Stimulated activated CD8-positive, alpha-beta memory T cell treated with anti-CD3 and anti-CD28 coated beads, Interleukin-12 subunit alpha, Interleukin-12 subunit beta, amount 100 ng/mL, for 24 hours (primary cell): Measurements from ENCODE around the gene ULK3.

Experiments used
- DNase-seq: peaks from one replicate; pipeline ENCODE4 v3.0.0-alpha.2; 2020; ENCODE audit errors: extremely low read depth

Gene ULK3

GRCh38 chr15:74840851-74841775 is 1.8 kb downstream of the ULK3 start:
- DNase-seq = no peak

- DNase-seq = no peak
Observed at GRCh38 chr15:74839526-74840395, 3.2 kb downstream of the ULK3 start.

GRCh38 chr15:74838746-74839525 is 4.0 kb downstream of the ULK3 start:
- no peak for DNase-seq

GRCh38 chr15:74838137-74838516 is 4.8 kb downstream of the ULK3 start:
- no peak for DNase-seq

- no peak for DNase-seq
Observed at GRCh38 chr15:74837482-74838136, 5.3 kb downstream of the ULK3 start.

- DNase-seq = no peak
Observed at GRCh38 chr15:74836846-74837245, 6.1 kb downstream of the ULK3 start.

GRCh38 chr15:74835312-74835823 is 7.6 kb downstream of the ULK3 start:
- no peak for DNase-seq

GRCh38 chr15:74833376-74834107 is 9.4 kb downstream of the ULK3 start:
- no peak for DNase-seq

GRCh38 chr15:74832826-74833225 is 10.1 kb downstream of the ULK3 start:
- DNase-seq = no peak

- DNase-seq = no peak
Observed at GRCh38 chr15:74831813-74832495, 11.0 kb downstream of the ULK3 start.

GRCh38 chr15:74830868-74831267 is 12.1 kb downstream of the ULK3 start:
- no peak for DNase-seq

GRCh38 chr15:74829991-74830390 is 13.0 kb downstream of the ULK3 start:
- no peak for DNase-seq

GRCh38 chr15:74829486-74829885 is 13.5 kb downstream of the ULK3 start:
- no peak for DNase-seq

- DNase-seq = no peak
Observed at GRCh38 chr15:74828835-74829234, 14.1 kb downstream of the ULK3 start.

GRCh38 chr15:74827614-74828013 is 15.3 kb downstream of the ULK3 start:
- no peak for DNase-seq

GRCh38 chr15:74826921-74827320 is 16.0 kb downstream of the ULK3 start:
- DNase-seq = no peak

GRCh38 chr15:74826364-74826819 is 16.6 kb downstream of the ULK3 start, which contains the start of gene CPLX3:
CPLX3 (plus strand) TSS chr15:74826627; CDS start chr15:74826704, 77 bp downstream.
- DNase-seq = no peak

GRCh38 chr15:74825866-74826265 is 17.1 kb downstream of the ULK3 start:
- DNase-seq = no peak

GRCh38 chr15:74824976-74825375 is 18.0 kb downstream of the ULK3 start:
- no peak for DNase-seq

- no peak for DNase-seq
Observed at GRCh38 chr15:74823324-74823723, 19.6 kb downstream of the ULK3 start.
